ENCODE measurements around the gene CKMT2. TPM values are rescaled to one million over a fixed set of nuclear protein-coding genes. Genes with fewer than 3 reads are reported as not detected.

The CKMT2 gene
- total and polyA plus RNA-seq, 5 donors, result 816 to 1,778 (median 908) TPM

- WGBS, result 86% methylated on average over 3 of the region's 3 CpGs
- no peak for ATAC-seq
- Histone ChIP-seq H3K9me3 (ENCODE audit: control insufficient read depth, low read length) (no peaks in the 10 kb centered on the region), H3K27me3 (ENCODE audit: control insufficient read depth, insufficient read depth) (no peaks in the 10 kb centered on the region), H3K4me3 (ENCODE audit: low read length) (no peak overlapping the region), H3K27ac (ENCODE audit: low read length) (no peak overlapping the region), H3K4me1 (ENCODE audit: control insufficient read depth, insufficient read depth, low read length) (no peaks in the 10 kb centered on the region)
- no peak for DNase-seq
- intact Hi-C loops (cut with DNase I), result no loop called here
Observed at GRCh38 chr5:81213070-81213469, 20.1 kb upstream of the CKMT2 start.

- no peak overlapping the region for H3K4me3 ChIP-seq (ENCODE audit: low read length)
- no peaks in the 10 kb centered on the region for H3K27me3 ChIP-seq (ENCODE audit: control insufficient read depth, insufficient read depth)
- intact Hi-C loops (cut with DNase I), result no loop called here
- H3K27ac ChIP-seq (ENCODE audit: low read length), result no peak overlapping the region
- 92% methylated on average over 8 of the region's 8 CpGs for WGBS
- DNase-seq (no peak), ATAC-seq (no peak)
- no peaks in the 10 kb centered on the region for H3K4me1 ChIP-seq (ENCODE audit: control insufficient read depth, insufficient read depth, low read length)
- no peaks in the 10 kb centered on the region for H3K9me3 ChIP-seq (ENCODE audit: control insufficient read depth, low read length)
Observed at GRCh38 chr5:81214848-81215247, 18.3 kb upstream of the CKMT2 start.

- ATAC-seq (no peak), DNase-seq (no peak)
- Histone ChIP-seq H3K27ac (ENCODE audit: low read length) (no peak overlapping the region), H3K27me3 (ENCODE audit: control insufficient read depth, insufficient read depth) (no peaks in the 10 kb centered on the region), H3K9me3 (ENCODE audit: control insufficient read depth, low read length) (no peaks in the 10 kb centered on the region), H3K4me1 (ENCODE audit: control insufficient read depth, insufficient read depth, low read length) (no peaks in the 10 kb centered on the region), H3K4me3 (ENCODE audit: low read length) (no peak overlapping the region)
- intact Hi-C loops (cut with DNase I), result no loop called here
- 61% methylated on average over 3 of the region's 3 CpGs for WGBS
Observed at GRCh38 chr5:81216152-81216551, 17.0 kb upstream of the CKMT2 start.

- intact Hi-C loops (cut with DNase I), result no loop called here
Observed at GRCh38 chr5:81219389-81219788, 13.7 kb upstream of the CKMT2 start.

GRCh38 chr5:81222285-81222684, 10.8 kb upstream of the CKMT2 start:
- Histone ChIP-seq H3K27me3 (ENCODE audit: control insufficient read depth, insufficient read depth) (no peaks in the 10 kb centered on the region), H3K4me3 (ENCODE audit: low read length) (no peak overlapping the region), H3K9me3 (ENCODE audit: control insufficient read depth, low read length) (no peaks in the 10 kb centered on the region), H3K27ac (ENCODE audit: low read length) (no peak overlapping the region), H3K4me1 (ENCODE audit: control insufficient read depth, insufficient read depth, low read length) (no peaks in the 10 kb centered on the region)
- no peak for ATAC-seq
- intact Hi-C loops (cut with DNase I), result no loop called here
- DNase-seq, result no peak

More at GRCh38 chr5:81219389-81219788, 13.7 kb upstream of the CKMT2 start:
- Histone ChIP-seq H3K9me3 (ENCODE audit: control insufficient read depth, low read length) (no peaks in the 10 kb centered on the region), H3K27me3 (ENCODE audit: control insufficient read depth, insufficient read depth) (no peaks in the 10 kb centered on the region), H3K4me1 (ENCODE audit: control insufficient read depth, insufficient read depth, low read length) (no peaks in the 10 kb centered on the region), H3K4me3 (ENCODE audit: low read length) (no peak overlapping the region), H3K27ac (ENCODE audit: low read length) (no peak overlapping the region)
- DNase-seq (no peak), ATAC-seq (no peak)
- 97% methylated on average over 3 of the region's 3 CpGs for WGBS

- Histone ChIP-seq H3K4me1 (ENCODE audit: control insufficient read depth, insufficient read depth, low read length) (no peaks in the 10 kb centered on the region), H3K4me3 (ENCODE audit: low read length) (no peak overlapping the region), H3K9me3 (ENCODE audit: control insufficient read depth, low read length) (no peaks in the 10 kb centered on the region), H3K27me3 (ENCODE audit: control insufficient read depth, insufficient read depth) (no peaks in the 10 kb centered on the region), H3K27ac (ENCODE audit: low read length) (no peak overlapping the region)
- WGBS, result 89% methylated on average over 8 of the region's 8 CpGs
- intact Hi-C loops (cut with DNase I), result no loop called here
- ATAC-seq (no peak), DNase-seq (no peak)
Observed at GRCh38 chr5:81225463-81225862, 7.7 kb upstream of the CKMT2 start.

GRCh38 chr5:81226286-81226685, 6.8 kb upstream of the CKMT2 start:
- 82% methylated on average over 2 of the region's 2 CpGs for WGBS
- Histone ChIP-seq H3K27me3 (ENCODE audit: control insufficient read depth, insufficient read depth) (no peaks in the 10 kb centered on the region), H3K4me1 (ENCODE audit: control insufficient read depth, insufficient read depth, low read length) (no peaks in the 10 kb centered on the region), H3K4me3 (ENCODE audit: low read length) (no peak overlapping the region), H3K27ac (ENCODE audit: low read length) (no peak overlapping the region), H3K9me3 (ENCODE audit: control insufficient read depth, low read length) (no peaks in the 10 kb centered on the region)
- DNase-seq (no peak), ATAC-seq (no peak)
- intact Hi-C loops (cut with DNase I), result no loop called here

GRCh38 chr5:81226949-81227348, 6.2 kb upstream of the CKMT2 start:
- Histone ChIP-seq H3K9me3 (ENCODE audit: control insufficient read depth, low read length) (no peaks in the 10 kb centered on the region), H3K27me3 (ENCODE audit: control insufficient read depth, insufficient read depth) (no peaks in the 10 kb centered on the region), H3K4me1 (ENCODE audit: control insufficient read depth, insufficient read depth, low read length) (no peaks in the 10 kb centered on the region), H3K27ac (ENCODE audit: low read length) (no peak overlapping the region), H3K4me3 (ENCODE audit: low read length) (no peak overlapping the region)
- WGBS, result 89% methylated on average over 1 of the region's 1 CpG
- intact Hi-C loops (cut with DNase I), result no loop called here
- no peak for ATAC-seq
- DNase-seq, result no peak

- no peaks in the 10 kb centered on the region for H3K9me3 ChIP-seq (ENCODE audit: control insufficient read depth, low read length)
- H3K27ac ChIP-seq (ENCODE audit: low read length), result no peak overlapping the region
- ATAC-seq, result no peak
- no peaks in the 10 kb centered on the region for H3K27me3 ChIP-seq (ENCODE audit: control insufficient read depth, insufficient read depth)
- H3K4me1 ChIP-seq (ENCODE audit: control insufficient read depth, insufficient read depth, low read length), result no peaks in the 10 kb centered on the region
- 67% methylated on average over 4 of the region's 4 CpGs for WGBS
- H3K4me3 ChIP-seq (ENCODE audit: low read length), result no peak overlapping the region
- intact Hi-C loops (cut with DNase I), result no loop called here
- DNase-seq, result no peak
Observed at GRCh38 chr5:81228084-81228483, 5.0 kb upstream of the CKMT2 start.

GRCh38 chr5:81230416-81230815, 2.7 kb upstream of the CKMT2 start:
- WGBS, result 84% methylated on average over 8 of the region's 8 CpGs
- no peaks in the 10 kb centered on the region for H3K9me3 ChIP-seq (ENCODE audit: control insufficient read depth, low read length)
- no peaks in the 10 kb centered on the region for H3K27me3 ChIP-seq (ENCODE audit: control insufficient read depth, insufficient read depth)
- no peak for ATAC-seq
- no peak for DNase-seq
- intact Hi-C loops (cut with DNase I), result loop anchor here in 1 of 4 donors (5.0 kb wide), 1 partner anchor 67 kb away; no protein-coding TSS in a partner anchor
- H3K4me3 ChIP-seq (ENCODE audit: low read length), result no peak overlapping the region
- H3K27ac ChIP-seq (ENCODE audit: low read length), result no peak overlapping the region
- H3K4me1 ChIP-seq (ENCODE audit: control insufficient read depth, insufficient read depth, low read length), result peaks cover 13% of the 10 kb centered on the region

GRCh38 chr5:81232464-81233079, 550 bp upstream of the CKMT2 start:
- 17% methylated on average over 12 of the region's 12 CpGs for WGBS
- peak overlapping the region; percentile 70 for H3K4me3 ChIP-seq (ENCODE audit: low read length)
- intact Hi-C loops (cut with DNase I), result loop anchor here in 1 of 4 donors (5.0 kb wide), 1 partner anchor 65 kb away; no protein-coding TSS in a partner anchor
- ATAC-seq (peak; percentile 80 to 82), DNase-seq (peak; percentile 89 to 92 (median 90))
- no peaks in the 10 kb centered on the region for H3K9me3 ChIP-seq (ENCODE audit: control insufficient read depth, low read length)
- peak overlapping the region; percentile 98 for H3K27ac ChIP-seq (ENCODE audit: low read length)
- H3K27me3 ChIP-seq (ENCODE audit: control insufficient read depth, insufficient read depth), result no peaks in the 10 kb centered on the region
- peaks cover 18% of the 10 kb centered on the region for H3K4me1 ChIP-seq (ENCODE audit: control insufficient read depth, insufficient read depth, low read length)

- peak overlapping the region; percentile 94 for H3K27ac ChIP-seq (ENCODE audit: low read length)
- DNase-seq (peak in 1 of 3 donors; percentile 16), ATAC-seq (no peak)
- H3K9me3 ChIP-seq (ENCODE audit: control insufficient read depth, low read length), result no peaks in the 10 kb centered on the region
- H3K27me3 ChIP-seq (ENCODE audit: control insufficient read depth, insufficient read depth), result no peaks in the 10 kb centered on the region
- peaks cover 18% of the 10 kb centered on the region for H3K4me1 ChIP-seq (ENCODE audit: control insufficient read depth, insufficient read depth, low read length)
- WGBS, result 65% methylated on average over 7 of the region's 7 CpGs
- peak overlapping the region; percentile 70 for H3K4me3 ChIP-seq (ENCODE audit: low read length)
- intact Hi-C loops (cut with DNase I), result loop anchor here in 1 of 4 donors (5.0 kb wide), 1 partner anchor 63 kb away; no protein-coding TSS in a partner anchor
Observed at GRCh38 chr5:81234299-81234698, 1.2 kb downstream of the CKMT2 start.
